H1 (cell line): ENCODE results near the gene IQCK. TPM values are rescaled to one million over a fixed set of nuclear protein-coding genes. Genes with fewer than 3 reads are reported as not detected.

Experiments used
- CTCF ChIA-PET: fragments of 300-600 bp; sonication (Branson Sonifier 250); formaldehyde crosslinking; loops from one replicate; lab custom pipeline; 2021; ENCODE audit not compliant: partially characterized antibody; lab: Charles Lee
- POLR2A ChIA-PET: fragments of 300-600 bp; sonication (Branson Sonifier 250); formaldehyde crosslinking; loops from one replicate; lab custom pipeline; 2021; ENCODE audit warnings: inconsistent platforms; ENCODE audit not compliant: partially characterized antibody; lab: Charles Lee
- DNase-seq, 2 experiments: peaks; one replicate each; pipeline versions ENCODE4 v3.0.0 to v3.0.0-alpha.2; 2010 to 2022; ENCODE audit warnings: low spot score in 2 of 2, low read depth in 1 of 2, mixed read lengths in 1 of 2
- FAIRE-seq: peaks from 2 replicates; lab custom pipeline; 2011; peaks lifted over from hg19 to GRCh38; lab: Jason Lieb, UNC
- H2AFZ ChIP-seq: 2 replicates; pipeline ENCODE4 v1.8.1; 2012; ENCODE audit warnings: low read length, inconsistent platforms
- H2AK5ac ChIP-seq: 2 replicates; pipeline ENCODE4 v1.6.1; 2013; ENCODE audit warnings: low read depth, low read length
- H2BK120ac ChIP-seq: replicated peaks from 2 replicates; pipeline ENCODE3; 2013; ENCODE audit warnings: low read depth, low read length, inconsistent platforms
- H2BK12ac ChIP-seq: 2 replicates; pipeline ENCODE4 v1.6.1; 2013; ENCODE audit warnings: low read depth, low read length
- H2BK15ac ChIP-seq: 2 replicates; pipeline ENCODE4 v1.6.1; 2013; ENCODE audit warnings: low read length
- H2BK20ac ChIP-seq: 2 replicates; pipeline ENCODE4 v1.6.1; 2013; ENCODE audit warnings: low read length
- H2BK5ac ChIP-seq: 2 replicates; pipeline ENCODE4 v1.6.1; 2013; ENCODE audit warnings: low read depth, low read length
- H3K14ac ChIP-seq: 2 replicates; pipeline ENCODE4 v1.6.1; 2013; ENCODE audit warnings: inconsistent platforms; ENCODE audit not compliant: insufficient read length
- H3K18ac ChIP-seq: 2 replicates; pipeline ENCODE4 v1.6.1; 2013; ENCODE audit warnings: low read length; ENCODE audit errors: extremely low read depth
- H3K23ac ChIP-seq: 2 replicates; pipeline ENCODE4 v1.6.1; 2013; ENCODE audit warnings: inconsistent platforms; ENCODE audit not compliant: insufficient read length
- H3K23me2 ChIP-seq: 2 replicates; pipeline ENCODE4 v1.6.1; 2013; ENCODE audit warnings: low read depth, low read length
- H3K27ac ChIP-seq: 2 replicates; pipeline ENCODE4 v1.6.1; 2011; ENCODE audit warnings: low read depth, low read length, inconsistent platforms
- H3K27me3 ChIP-seq, 4 experiments: replicated peaks in 1 of 4; 1 replicate in 1 of 4; 2 replicates in 3 of 4; pipeline versions ENCODE4 v1.6.1 to v1.8.1; 2011 to 2013; ENCODE audit warnings: low read length in 3 of 4, mild to moderate bottlenecking in 3 of 4, inconsistent platforms in 2 of 4, mixed read lengths in 2 of 4, moderate library complexity in 1 of 4; ENCODE audit not compliant: control insufficient read depth in 3 of 4, insufficient read depth in 3 of 4; ENCODE audit errors: extremely low read depth in 1 of 4
- H3K36me3 ChIP-seq, 4 experiments: 2 replicates each; pipeline versions ENCODE4 v1.6.1 to v1.8.1; 2011 to 2013; ENCODE audit warnings: mild to moderate bottlenecking in 4 of 4, low read length in 3 of 4, moderate library complexity in 2 of 4, control low read depth in 1 of 4, inconsistent platforms in 1 of 4; ENCODE audit not compliant: insufficient read depth in 4 of 4, control insufficient read depth in 2 of 4
- H3K4ac ChIP-seq: replicated peaks from 2 replicates; pipeline ENCODE3; 2013; ENCODE audit warnings: low read length, low read depth, mixed read lengths, inconsistent platforms; ENCODE audit not compliant: insufficient read length
- H3K4me1 ChIP-seq, 4 experiments: replicated peaks in 1 of 4; 1 replicate in 1 of 4; 2 replicates in 3 of 4; pipeline versions ENCODE4 v1.6.1 to v1.8.1; 2011 to 2013; ENCODE audit warnings: low read length in 3 of 4, inconsistent platforms in 2 of 4, mixed read lengths in 1 of 4; ENCODE audit not compliant: insufficient read depth in 4 of 4, control insufficient read depth in 3 of 4
- H3K4me2 ChIP-seq, 2 experiments: 2 replicates each; pipeline versions ENCODE4 v1.6.1 to v1.8.1; 2011 to 2013; ENCODE audit warnings: low read depth in 2 of 2, low read length in 2 of 2, control low read depth in 1 of 2, inconsistent platforms in 1 of 2, mild to moderate bottlenecking in 1 of 2; ENCODE audit not compliant: insufficient read depth in 1 of 2
- H3K4me3 ChIP-seq, 4 experiments: fragments of 200-600, 300-600 bp in 1 of 4; sonication (generic), shearing (Covaris generic), sonication (Bioruptor Twin) in 1 of 4; 2 replicates each; pipeline versions ENCODE4 v1.5.1 to v1.8.1; 2011 to 2016; ENCODE audit warnings: low read length in 4 of 4, low read depth in 3 of 4, control low read depth in 2 of 4, inconsistent platforms in 2 of 4, mild to moderate bottlenecking in 2 of 4, mixed read lengths in 1 of 4, moderate library complexity in 1 of 4; ENCODE audit not compliant: insufficient read depth in 2 of 4; ENCODE audit errors: extremely low read depth in 1 of 4
- H3K56ac ChIP-seq: replicated peaks from 2 replicates; pipeline ENCODE3; 2013; ENCODE audit warnings: low read depth, mild to moderate bottlenecking, mixed read lengths, low read length, inconsistent platforms; ENCODE audit not compliant: insufficient read length
- H3K79me1 ChIP-seq: 2 replicates; pipeline ENCODE4 v1.6.1; 2013; ENCODE audit warnings: low read depth, low read length, control low read depth
- H3K79me2 ChIP-seq, 2 experiments: 2 replicates each; pipeline versions ENCODE4 v1.6.1 to v1.8.1; 2012 to 2013; ENCODE audit warnings: low read length in 2 of 2, mild to moderate bottlenecking in 2 of 2, inconsistent platforms in 1 of 2; ENCODE audit not compliant: insufficient read depth in 2 of 2, control insufficient read depth in 1 of 2
- H3K9ac ChIP-seq, 4 experiments: replicated peaks in 1 of 4; 1 replicate in 1 of 4; 2 replicates in 3 of 4; pipeline versions ENCODE4 v1.6.1 to v1.8.1; 2011 to 2013; ENCODE audit warnings: low read depth in 3 of 4, low read length in 3 of 4, control low read depth in 2 of 4, mild to moderate bottlenecking in 2 of 4, moderate library complexity in 2 of 4, inconsistent platforms in 1 of 4; ENCODE audit errors: extremely low read depth in 1 of 4
- H3K9me3 ChIP-seq, 2 experiments: 2 replicates each; pipeline versions ENCODE4 v1.6.1 to v1.8.1; 2012 to 2013; ENCODE audit warnings: mild to moderate bottlenecking in 2 of 2, moderate library complexity in 2 of 2, control low read depth in 1 of 2, inconsistent platforms in 1 of 2, low read depth in 1 of 2, low read length in 1 of 2, mixed read lengths in 1 of 2; ENCODE audit not compliant: insufficient read depth in 2 of 2
- H4K20me1 ChIP-seq, 2 experiments: replicated peaks in 1 of 2; 2 replicates each; pipeline versions ENCODE3 to v1.8.1; 2011 to 2013; ENCODE audit warnings: inconsistent platforms in 2 of 2, low read length in 2 of 2, mild to moderate bottlenecking in 1 of 2; ENCODE audit not compliant: insufficient read depth in 2 of 2, control insufficient read depth in 1 of 2
- H4K5ac ChIP-seq: 2 replicates; pipeline ENCODE4 v1.6.1; 2013; ENCODE audit warnings: low read length, low read depth, mixed read lengths, inconsistent platforms; ENCODE audit not compliant: insufficient read length
- H4K8ac ChIP-seq: 2 replicates; pipeline ENCODE4 v1.8.0; 2013; ENCODE audit warnings: mild to moderate bottlenecking, moderate library complexity, low read length, inconsistent platforms; ENCODE audit not compliant: insufficient read depth; ENCODE audit errors: extremely low read depth
- H4K91ac ChIP-seq: replicated peaks from 2 replicates; pipeline ENCODE3; 2013; ENCODE audit warnings: low read length, mixed read lengths, inconsistent platforms; ENCODE audit not compliant: insufficient read length
- BCL11A ChIP-seq, 2 experiments: IDR thresholded peaks; one replicate each; pipeline ENCODE4 v1.6.1; 2011; ENCODE audit warnings: low read depth in 2 of 2, low read length in 2 of 2, mild to moderate bottlenecking in 2 of 2
- MAX ChIP-seq: IDR thresholded peaks from 2 replicates; pipeline ENCODE4 v1.6.1; 2012; ENCODE audit warnings: inconsistent platforms
- POLR2A ChIP-seq, 2 experiments: IDR thresholded peaks; 1 replicate in 1 of 2; 2 replicates in 1 of 2; pipeline ENCODE4 v1.6.1; 2011; ENCODE audit warnings: low read depth in 2 of 2, low read length in 2 of 2, mild to moderate bottlenecking in 2 of 2; ENCODE audit errors: control extremely low read depth in 1 of 2
- POLR2AphosphoS5 ChIP-seq: IDR thresholded peaks from 2 replicates; pipeline ENCODE4 v1.6.1; 2011; ENCODE audit warnings: low read depth, low read length
- TAF1 ChIP-seq: IDR thresholded peaks from 2 replicates; pipeline ENCODE4 v1.6.1; 2011; ENCODE audit warnings: mild to moderate bottlenecking, low read depth, low read length
- WGBS, 2 experiments: shearing (Covaris generic) in 1 of 2; methylation state at CpG; one replicate each; pipeline versions ENCODE4 v1.1.6 to v1.1.7; 2013 to 2015; ENCODE audit warnings: low lambda C conversion rate in 2 of 2, mixed read lengths in 2 of 2, inconsistent platforms in 1 of 2, low coverage in 1 of 2, missing lambda C conversion rate in 1 of 2; ENCODE audit not compliant: insufficient replicate concordance in 2 of 2, insufficient coverage in 1 of 2, insufficient read length in 1 of 2; ENCODE audit errors: extremely low coverage in 1 of 2, missing lambda C conversion rate in 1 of 2; 5-methylcytosine and 5-hydroxymethylcytosine counted together
- polyA plus RNA-seq, 7 experiments: library from polyadenylated mRNA; depleted of rRNA in 3 of 7; stranded (reverse) in 5 of 7; unstranded in 2 of 7; fragments of >200 nt in 5 of 7; fragments of 200-250 nt in 2 of 7; gene quantifications; 1 replicate in 5 of 7; 2 replicates in 1 of 7; 4 replicates in 1 of 7; pipeline versions ENCODE4 v1.2.1 to v1.2.3, GENCODE V29; 2011 to 2013; ENCODE audit warnings: missing spikeins in 2 of 7, mixed read lengths in 2 of 7
- total RNA-seq: library from RNA; stranded (reverse); fragmentation: NEBNext Ultra II Directional; extraction: Animal tissue kit (Norgen Biotek cat#: 25700); gene quantifications from 2 replicates; pipeline ENCODE4 v1.2.1, GENCODE V29; 2021

The IQCK gene
- total and polyA plus RNA-seq, 2 of the 8 experiments (the other 6 are each of a cell fraction or from before 2014, with no cell fraction given), result 6.2 to 9.3 TPM

GRCh38 chr16:19697756-19698318 lies 20.2 kb upstream of the IQCK start:
- H2AFZ ChIP-seq, result no peak overlapping the region
- no peaks in the 10 kb centered on the region for H3K23me2 ChIP-seq
- H4K8ac ChIP-seq, result no peak overlapping the region
- H4K5ac ChIP-seq, result no peak overlapping the region
- no peak overlapping the region for H3K14ac ChIP-seq
- H3K9me3 ChIP-seq, result peaks cover 6 to 17% of the 10 kb centered on the region in 2 experiments
- peaks cover 3% of the 10 kb centered on the region; the same call in 1 of the 2 replicates for H3K79me1 ChIP-seq
- no peak overlapping the region for H3K18ac ChIP-seq
- H3K27me3 ChIP-seq, result no peaks in the 10 kb centered on the region
- peaks cover 12 to 51% (median 31%) of the 10 kb centered on the region in 4 experiments for H3K36me3 ChIP-seq
- ChIA-PET CTCF (interaction anchor here (2.0 kb wide), 1 partner anchor 186 kb away, joined by 6 read pairs; the partner anchor contains the start of gene GPRC5B), POLR2A (interaction anchor here (0.9 to 5.2 kb wide), 7 partner anchors 10 to 185 kb away, joined by 3 to 23 read pairs (median 6); no protein-coding TSS in a partner anchor)
- no peak overlapping the region for H3K56ac ChIP-seq
- 93% methylated on average over 8 of the region's 8 CpGs; no CpG with 5 or more reads in 1 of the 2 experiments for WGBS, 2 experiments
- H3K27ac ChIP-seq, result no peak overlapping the region
- no peak overlapping the region for H2AK5ac ChIP-seq
- FAIRE-seq (no peak), DNase-seq (no peak)
- H2BK20ac ChIP-seq, result no peak overlapping the region
- H3K23ac ChIP-seq, result no peak overlapping the region
- no peak overlapping the region for H2BK12ac ChIP-seq
- peaks cover 0 to under 1% of the 10 kb centered on the region in 2 experiments; a peak in 1 of 4 replicates for H3K79me2 ChIP-seq
- no peak overlapping the region for H3K4me3 ChIP-seq
- no peak overlapping the region for H3K4me2 ChIP-seq
- no peak overlapping the region for H2BK5ac ChIP-seq
- H2BK120ac ChIP-seq, result no peak overlapping the region
- no peak overlapping the region for H4K91ac ChIP-seq
- no peaks in the 10 kb centered on the region for H3K4me1 ChIP-seq
- no peak overlapping the region for H3K9ac ChIP-seq
- no peak overlapping the region for H2BK15ac ChIP-seq
- no peak for TF ChIP-seq MAX
- no peak for TF ChIP-seq TAF1
- TF ChIP-seq POLR2AphosphoS5, result peak; percentile 54; the same call in 1 of the 2 replicates
- no peak for TF ChIP-seq BCL11A (IDR thresholded peaks at IDR 0.05; ENCODE audit: low read depth in 2 of 2, low read length in 2 of 2)
- peak in 1 of 2 experiments; percentile 23; a peak in 1 of 3 replicates for TF ChIP-seq POLR2A (IDR thresholded peaks at IDR 0.05; ENCODE audit: control extremely low read depth in 1 of 2, low read depth in 2 of 2, low read length in 2 of 2)
- H4K20me1 ChIP-seq, result peaks cover under 1 to 2% of the 10 kb centered on the region in 2 experiments
- no peak overlapping the region for H3K4ac ChIP-seq
